GM18499 (cell line): ENCODE data around the gene SLC25A45.
A peak's percentile ranks its signal among the peaks of the same experiment; 100 is the strongest.
"Not testable (repeated sequence)": the region's sequence is repeated elsewhere in the genome, so short reads cannot be mapped to it uniquely, and the experiment has no call there.

Experiments
- ATAC-seq: cut with Tn5 transposase; IDR thresholded peaks from one replicate; pipeline ENCODE4 v1.9.1; 2021; ENCODE audit warnings: moderate number of reproducible peaks; ENCODE audit not compliant: insufficient read depth, unreplicated experiment

The SLC25A45 gene

DNA sequence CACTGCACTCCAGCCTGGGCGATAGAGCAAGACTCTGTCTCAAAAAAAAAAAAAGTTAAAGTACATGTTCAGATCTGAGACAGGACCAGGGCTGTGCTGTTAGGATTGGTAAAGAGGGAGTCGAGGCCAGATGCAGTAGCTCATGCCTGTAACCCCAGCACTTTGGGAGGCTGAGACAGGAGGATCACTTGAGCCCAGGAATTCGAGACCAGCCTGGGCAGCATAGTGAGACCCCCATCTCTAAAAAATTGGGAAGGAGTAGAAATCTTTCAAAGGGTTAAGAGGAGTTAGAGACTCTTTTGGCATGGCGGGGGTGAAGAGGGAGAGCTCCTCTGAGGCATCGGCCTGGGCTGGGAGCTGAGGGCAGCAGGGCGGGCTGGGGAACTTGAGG, 11.8 kb downstream of the SLC25A45 start:
- no peak for ATAC-seq

DNA sequence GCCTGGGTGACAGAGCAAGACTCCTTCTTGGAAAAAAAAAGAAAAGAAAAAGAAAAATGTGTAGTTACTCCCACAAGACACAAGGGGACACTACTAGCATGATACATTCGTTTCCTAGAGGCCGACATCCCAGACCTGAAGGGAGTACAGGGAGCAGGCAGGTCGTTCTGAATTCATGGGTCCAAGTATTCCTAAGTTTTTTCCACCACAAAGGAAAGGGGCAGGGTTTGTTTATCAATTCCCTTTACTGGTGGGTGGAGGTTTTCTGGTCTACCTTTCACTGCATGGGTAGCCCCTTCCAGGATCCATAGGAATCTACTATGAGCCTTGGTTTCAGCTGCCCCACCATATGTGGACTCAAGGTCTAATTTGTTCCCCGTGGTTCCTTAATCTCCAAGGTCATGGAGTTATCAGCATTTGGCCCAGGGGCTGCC, 16.1 kb downstream of the SLC25A45 start:
- no peak for ATAC-seq

DNA sequence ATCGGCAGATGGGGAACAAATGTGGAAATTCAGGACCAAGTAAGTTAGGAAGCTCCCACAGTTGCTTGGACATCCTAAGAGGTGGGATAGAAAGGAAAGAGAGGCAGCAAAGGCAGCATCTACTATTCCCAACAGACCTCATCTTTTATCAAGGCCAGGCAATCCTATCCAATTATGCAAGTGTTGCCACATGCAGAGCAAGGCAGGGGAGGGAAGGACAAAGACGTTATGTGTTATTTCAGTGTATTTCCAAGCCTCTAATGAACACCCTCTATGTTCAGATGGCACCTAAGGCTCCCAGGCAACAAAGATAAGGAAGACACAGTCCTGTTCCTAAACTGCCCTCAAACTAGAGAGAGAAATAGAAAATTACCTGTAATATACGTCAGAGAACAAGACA, 18.7 kb downstream of the SLC25A45 start:
- no peak for ATAC-seq

DNA sequence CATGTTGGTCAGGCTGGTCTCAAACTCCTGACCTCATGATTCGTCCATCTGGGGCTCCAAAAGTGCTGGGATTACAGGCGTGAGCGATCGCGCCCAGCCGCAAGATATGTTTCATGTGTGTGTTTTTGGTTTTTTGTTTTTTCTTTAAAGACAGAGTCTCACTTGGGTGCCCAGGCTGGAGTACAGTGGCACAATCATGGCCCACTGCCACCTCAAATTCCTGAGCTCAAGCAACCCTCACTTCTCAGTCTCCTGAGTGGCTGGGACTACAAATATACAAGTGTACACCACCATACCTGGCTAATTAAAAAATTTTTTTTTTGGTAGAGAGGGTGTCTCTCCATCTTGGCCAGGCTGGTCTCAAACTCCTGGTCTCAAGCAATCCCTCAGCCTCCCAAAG, 19.5 kb downstream of the SLC25A45 start:
- ATAC-seq: no peak

DNA sequence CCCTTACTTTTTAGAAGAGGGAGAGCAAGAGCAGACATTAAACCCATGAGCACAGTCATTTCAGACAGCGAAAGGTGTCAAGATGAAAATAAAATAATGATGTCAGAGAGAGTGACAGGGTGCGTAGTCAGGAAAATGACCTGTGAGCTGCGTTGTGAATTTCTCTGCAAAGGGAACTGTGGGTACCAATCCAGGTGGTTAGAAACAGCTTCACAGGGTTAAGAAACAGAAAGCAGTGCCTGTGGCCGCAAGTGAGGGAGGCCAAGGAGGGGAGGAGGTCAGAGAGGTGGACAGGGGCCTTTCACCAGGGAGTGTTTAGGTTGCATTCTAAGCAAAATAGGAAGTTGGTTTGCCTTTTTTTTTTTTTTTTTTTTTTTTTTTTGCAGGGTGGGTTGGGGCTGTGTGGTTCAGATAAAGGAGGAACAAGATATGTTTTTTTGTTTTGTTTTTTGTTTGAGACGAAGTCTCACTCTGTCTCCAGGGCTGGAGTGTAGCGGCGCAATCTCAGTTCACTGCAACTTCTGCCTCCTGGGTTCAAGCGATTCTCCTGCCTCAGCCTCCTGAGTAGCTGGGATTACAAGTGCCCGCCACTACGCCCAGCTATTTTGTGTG, 20.0 kb downstream of the SLC25A45 start:
- peak; percentile 55 for ATAC-seq

DNA sequence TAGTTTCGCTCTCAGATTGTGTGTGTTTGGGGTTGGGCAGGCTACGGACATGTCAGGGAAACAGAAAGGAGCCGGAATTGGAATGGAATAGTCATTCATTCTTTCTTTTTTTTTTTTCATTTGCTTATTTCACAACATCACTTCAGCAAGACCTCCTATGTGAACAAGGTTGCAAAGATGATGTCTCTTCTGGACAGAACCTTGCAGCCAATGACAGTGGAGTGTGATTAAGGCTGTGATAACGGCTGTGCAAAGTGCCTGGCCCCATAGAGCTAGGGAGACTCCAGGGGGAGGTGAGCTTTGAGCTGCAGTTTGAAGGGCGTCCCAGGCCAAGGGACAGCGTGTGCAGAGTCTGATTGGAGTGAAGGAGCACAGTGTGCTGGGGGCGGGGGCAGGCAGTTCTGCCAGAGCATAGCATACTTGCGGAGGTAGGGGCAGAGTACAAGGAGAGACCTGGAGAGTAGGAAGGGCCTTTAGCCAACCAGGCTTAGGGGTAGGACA, 24.5 kb downstream of the SLC25A45 start:
- ATAC-seq: no peak

DNA sequence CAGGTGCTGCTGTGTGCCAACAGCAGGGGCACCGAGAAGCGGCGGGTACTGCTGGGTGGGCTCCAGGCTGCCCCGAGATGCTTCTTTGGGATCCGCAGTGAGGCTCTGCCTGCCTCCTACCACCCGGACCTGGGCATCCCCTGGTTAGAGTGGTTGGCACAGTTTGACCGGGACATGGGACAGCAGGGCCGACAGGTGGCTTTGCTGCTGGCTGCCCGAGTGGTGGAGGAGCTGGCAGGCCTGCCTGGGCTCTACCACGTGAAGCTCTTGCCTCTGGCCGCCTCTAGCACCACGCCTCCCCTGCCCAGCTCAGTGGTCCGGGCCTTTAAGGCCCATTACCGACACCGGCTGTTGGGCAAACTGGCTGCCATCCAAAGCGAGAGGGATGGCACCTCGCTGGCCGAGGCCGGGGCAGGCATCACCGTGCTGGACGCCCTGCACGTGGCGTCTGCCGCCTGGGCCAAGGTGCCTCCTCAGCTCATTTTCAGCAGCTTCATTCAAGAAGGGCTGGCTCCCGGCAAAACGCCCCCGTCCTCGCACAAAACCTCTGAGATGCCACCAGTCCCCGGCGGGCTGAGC, 26.0 kb downstream of the SLC25A45 start:
- ATAC-seq: no peak

DNA sequence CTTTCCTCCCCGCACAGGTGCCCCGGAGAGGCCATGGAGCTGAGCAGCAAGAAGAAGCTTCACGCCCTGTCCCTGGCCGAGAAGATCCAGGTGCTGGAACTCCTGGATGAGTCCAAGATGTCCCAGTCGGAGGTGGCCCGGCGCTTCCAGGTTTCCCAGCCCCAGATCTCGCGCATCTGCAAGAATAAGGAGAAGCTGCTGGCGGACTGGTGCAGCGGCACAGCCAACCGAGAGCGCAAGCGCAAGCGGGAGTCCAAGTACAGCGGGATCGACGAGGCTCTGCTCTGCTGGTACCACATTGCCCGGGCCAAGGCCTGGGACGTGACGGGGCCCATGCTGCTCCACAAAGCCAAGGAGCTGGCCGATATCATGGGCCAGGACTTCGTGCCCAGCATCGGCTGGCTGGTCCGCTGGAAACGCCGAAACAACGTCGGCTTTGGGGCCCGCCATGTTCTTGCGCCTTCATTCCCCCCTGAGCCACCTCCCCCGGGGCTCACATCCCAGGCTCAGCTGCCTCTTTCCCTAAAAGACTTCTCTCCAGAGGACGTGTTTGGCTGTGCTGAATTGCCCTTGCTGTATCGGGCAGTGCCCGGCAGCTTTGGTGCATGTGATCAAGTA, 26.6 kb downstream of the SLC25A45 start:
- no peak for ATAC-seq

DNA sequence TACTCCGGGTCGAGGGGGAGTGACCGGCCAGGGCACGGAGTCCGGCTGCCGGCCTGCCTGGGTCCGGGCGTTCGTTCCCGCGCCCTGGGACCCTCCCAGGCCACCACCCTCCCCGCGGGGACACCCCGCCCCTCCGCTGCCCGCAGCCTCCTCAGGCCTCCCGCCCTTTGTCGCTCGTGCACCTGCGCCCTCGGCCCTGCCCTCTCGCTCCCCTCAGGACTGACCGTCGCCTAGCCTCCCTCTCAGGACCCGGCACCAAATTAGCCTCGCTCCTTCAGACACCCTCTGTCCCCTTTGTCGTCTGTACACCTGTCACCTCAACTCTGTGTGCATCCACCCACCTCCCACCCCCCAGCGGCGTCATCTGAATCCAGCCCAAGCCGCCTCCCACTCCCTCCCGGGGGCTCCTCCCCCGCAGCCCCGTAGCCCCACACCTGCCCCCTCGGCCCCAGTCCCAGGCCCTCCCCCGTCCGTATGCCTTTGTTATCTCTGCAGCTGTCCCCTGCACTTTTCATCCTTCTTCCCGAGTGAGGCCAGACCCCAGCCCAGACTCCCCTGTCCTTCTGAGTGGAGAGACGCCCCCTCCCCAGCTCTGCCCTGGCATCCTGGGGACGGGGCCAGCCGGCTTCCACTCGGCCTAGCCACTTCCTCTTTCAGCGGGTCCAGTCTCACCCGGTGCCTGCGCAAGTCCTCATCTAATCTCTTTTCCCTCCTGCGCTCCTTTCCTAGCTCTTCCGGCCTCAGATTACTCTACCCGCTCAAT, 27.3 kb downstream of the SLC25A45 start:
- no peak for ATAC-seq

DNA sequence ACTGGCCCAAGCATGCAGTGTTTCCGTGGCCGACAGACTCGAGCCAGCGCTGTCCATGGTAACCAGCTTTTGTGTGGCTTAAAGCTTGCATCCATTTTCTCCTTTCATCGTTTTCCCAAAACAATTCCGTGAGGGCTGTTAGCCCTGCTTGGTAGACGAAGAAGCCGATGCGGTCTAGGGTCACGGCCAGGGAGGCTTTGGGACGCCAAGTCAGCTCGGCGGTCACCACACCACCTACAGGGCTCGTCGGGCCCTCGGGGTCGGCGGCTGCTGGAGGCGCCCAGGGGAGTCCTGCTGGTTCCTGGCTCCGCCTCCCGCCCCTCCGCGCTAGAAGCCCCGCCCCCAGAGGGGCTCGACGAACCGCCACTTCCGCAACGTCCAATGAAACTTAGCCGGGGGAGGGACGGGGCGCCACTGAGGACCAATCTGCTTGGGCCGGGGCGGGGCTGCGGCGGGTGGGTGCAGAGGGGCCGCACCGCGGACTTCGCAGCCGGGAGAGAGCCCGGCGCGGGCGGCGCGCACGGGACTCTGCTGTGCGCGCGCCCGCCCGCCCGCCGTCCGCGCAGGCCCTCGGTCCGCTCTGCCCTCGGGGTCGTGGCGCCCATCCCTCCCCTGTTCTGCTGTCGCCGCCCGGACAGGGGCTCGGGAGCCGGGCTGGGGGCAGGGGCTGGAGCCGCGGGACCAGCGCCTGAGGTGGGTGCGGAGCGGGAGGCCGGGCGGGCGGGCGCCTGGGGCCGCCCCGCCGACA, 28.0 kb downstream of the SLC25A45 start, which contains the start of gene TIGD3:
TSS of gene TIGD3 (plus strand) at position 487 of the 748 bp plus-strand sequence. CDS start 1,058 bp downstream, outside the sequence.
- ATAC-seq: peak; percentile 53

DNA sequence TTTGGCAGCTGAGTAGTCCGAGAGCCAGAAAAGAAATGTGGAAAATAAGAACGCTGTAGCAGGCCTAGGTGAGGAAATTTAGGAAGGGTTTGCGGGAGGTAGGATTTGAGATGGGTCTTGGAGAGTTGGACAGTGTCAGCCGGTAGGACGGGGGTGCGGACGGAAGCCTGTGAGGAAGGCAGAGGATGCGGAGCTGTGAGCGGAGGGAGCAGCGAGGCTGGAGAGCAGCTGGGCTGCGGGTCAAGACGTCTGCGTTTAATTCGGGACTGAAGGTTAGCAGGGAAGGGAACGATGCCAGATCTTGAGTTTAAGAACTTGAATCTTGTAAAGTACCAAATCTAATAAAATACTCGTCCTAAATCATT, 28.6 kb downstream of the SLC25A45 start:
- ATAC-seq: no peak

DNA sequence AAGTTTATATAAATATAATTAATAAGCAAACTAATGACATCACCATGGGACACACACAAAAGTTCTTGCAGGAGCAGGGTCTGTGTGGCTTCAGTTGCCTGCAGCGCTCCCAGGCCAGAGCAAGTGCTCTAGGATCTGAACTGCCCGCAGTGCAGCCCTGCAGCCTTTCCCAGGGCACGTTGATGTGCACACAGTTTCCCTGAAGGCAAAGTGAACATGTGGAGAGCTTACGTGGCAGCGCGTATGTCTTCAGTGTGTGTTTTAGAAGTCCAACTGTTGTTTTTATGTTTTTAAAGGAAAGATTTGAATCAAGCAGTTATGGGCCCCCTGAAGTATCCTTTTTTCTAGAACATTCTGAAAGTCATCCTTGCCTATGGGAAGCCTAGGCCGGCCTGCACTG, 29.1 kb downstream of the SLC25A45 start:
- no peak for ATAC-seq

DNA sequence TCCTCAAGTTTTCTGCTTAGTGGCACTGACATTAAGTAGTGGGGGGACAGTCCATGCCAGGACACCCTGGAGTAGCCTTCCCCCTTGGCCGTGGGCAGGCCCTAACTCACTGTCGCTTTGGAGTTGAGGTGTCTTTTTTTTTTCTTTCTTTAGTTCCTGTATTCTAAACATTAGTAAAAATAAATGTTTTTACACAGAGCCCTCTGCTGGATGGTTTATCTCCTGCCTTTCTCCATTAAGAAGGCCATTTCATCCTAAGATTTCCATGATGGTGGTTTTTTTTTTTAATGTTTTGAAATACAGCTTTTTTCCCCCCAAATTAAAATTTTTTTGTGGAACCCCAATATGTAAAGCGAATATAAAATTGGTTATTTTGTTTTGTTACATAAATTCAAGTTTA, 29.7 kb downstream of the SLC25A45 start:
- no peak for ATAC-seq

DNA sequence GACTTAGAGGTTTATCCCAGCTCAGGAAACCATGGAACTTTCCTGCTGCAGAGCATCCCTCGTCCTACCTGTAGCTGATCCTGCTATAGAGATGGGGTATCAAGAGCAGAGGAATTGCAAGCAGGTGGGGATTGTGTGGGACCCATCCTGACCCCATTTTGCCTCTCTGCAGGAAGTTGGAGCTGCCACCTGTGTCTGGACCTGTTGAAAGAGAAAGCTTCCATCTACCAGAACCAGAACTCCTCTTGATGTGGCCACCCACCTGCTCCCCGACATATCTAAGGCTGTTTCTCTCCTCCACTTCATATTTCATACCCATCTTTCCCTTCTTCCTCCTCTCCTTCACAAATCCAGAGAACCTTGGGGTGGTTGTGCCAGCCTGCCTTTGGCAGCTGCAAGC, 30.9 kb downstream of the SLC25A45 start:
- ATAC-seq: no peak

DNA sequence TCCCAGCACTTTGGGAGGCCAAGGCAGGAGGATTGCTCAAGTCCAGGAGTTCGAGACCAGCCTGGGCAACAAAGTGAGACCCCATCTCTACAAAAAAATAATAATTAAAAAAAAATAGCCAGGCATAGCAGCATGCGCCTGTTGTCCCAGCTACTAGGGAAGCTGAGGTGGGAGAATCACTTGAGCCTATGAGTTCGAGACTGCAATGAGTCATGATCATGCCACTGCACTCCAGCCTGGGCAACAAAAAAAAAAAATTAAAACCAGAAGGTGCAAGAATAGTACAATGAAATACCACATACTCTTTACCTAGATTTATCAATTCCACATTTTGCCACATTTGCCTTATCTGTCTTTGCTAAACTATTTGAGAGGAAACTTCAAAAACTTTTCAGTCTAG, 40.6 kb downstream of the SLC25A45 start:
- no peak for ATAC-seq

DNA sequence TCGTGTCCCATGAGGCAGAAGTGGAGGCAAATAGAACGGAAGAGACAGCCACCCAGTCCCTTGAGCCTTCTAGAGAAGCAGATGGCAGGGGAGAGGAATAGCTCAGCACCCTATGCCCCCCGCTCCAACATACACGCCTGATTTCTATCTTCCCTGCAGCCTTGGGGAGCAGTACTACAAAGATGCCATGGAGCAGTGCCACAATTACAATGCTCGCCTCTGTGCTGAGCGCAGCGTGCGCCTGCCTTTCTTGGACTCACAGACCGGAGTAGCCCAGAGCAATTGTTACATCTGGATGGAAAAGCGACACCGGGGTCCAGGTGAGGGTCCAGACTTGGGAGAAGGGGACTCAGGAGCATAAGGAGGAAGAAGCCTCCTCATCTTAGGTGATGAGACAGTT, 42.2 kb downstream of the SLC25A45 start:
- ATAC-seq: no peak

DNA sequence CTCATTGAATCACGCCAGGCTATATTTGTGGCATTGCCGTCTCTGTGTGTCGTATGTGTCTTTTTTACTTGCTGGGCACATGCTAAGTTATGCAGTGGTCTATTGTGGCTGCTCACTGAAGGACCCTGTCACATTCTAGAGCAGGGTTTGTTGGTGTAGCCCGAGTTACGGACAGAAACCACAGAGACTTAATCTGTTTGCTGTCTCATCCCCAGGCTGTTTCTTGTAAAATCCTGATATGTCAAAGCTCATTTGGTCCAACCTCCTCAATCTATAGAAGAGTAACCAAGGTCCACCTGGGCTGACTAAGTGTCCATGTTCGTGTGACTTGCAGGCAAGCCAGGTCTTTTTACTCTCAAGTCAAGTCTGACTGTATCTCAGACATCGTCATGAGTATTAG, 43.8 kb downstream of the SLC25A45 start:
- no peak for ATAC-seq

DNA sequence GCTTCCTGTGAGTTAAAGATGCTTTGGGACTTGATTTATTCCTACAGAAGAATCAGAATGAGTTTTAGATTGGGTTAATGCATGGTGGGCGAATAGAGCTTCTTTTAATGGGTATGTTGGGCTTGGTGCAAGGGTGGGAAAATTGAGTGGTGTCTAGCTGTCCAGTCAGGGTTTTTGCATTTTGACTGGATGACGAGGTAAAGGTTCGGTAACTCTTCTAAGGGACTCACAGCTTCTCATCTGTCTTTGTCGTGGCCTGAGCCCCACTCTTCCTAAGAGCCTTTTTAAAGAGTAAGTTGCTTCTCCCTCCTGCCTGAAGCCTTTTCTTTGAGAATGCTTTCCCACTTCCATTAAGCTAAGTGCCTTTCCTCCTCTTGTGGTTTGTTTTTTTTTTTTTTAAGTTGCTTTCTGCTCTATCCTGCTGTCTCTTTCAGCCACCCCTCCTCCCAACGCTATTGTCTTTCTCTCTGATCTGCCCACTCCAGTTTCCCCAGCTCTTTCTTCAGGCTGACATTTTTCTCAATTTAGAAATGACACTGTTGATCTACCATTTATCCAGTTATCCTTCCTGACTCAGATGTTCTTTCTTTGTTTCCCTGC, 47.6 kb downstream of the SLC25A45 start:
- no peak for ATAC-seq

DNA sequence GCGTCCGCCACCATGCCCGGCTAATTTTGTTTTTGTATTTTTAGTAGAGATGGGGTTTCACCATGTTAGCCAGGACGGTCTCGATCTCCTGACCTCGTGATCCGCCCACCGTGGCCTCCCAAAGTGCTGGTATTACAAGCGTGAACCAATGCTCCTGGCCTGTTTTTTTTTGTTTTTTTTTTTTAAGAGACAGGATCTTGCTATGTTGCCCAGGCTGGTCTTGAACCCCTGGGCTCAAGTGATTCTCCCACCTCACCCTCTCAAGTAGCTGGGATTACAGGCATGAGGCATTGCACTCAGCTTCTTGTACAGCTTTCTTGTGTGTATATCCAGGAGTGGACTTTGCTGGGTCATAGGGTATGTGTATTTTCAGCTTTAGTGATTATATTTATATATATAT, 49.9 kb downstream of the SLC25A45 start:
- not testable (repeated sequence) for ATAC-seq

DNA sequence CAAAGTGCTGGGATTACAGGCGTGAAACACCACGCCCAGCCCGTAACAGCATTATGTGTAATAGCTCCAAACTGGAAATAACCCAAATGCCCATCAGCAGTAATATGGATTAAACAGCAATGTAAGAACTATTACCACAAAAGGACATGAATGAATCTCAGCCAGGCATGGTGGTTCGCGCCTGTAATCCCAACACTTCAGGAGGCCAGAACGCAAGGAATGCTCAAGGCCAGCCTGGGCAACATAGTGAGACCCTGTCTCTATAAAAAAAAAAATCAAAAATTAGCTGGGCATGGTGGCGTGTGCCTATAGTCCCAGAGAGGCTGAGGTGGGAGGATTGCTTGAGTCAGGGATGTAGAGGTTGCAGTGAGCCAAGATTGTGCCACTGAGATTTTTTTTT, 51.9 kb downstream of the SLC25A45 start:
- ATAC-seq: no peak
